ENCODE measurements around the gene ADAMTS14.

ADAMTS14 gene

GRCh38 chr10:70743879-70744278 is 71.6 kb downstream of the ADAMTS14 start:
- TF ChIP-seq HDGF (IDR thresholded peaks at IDR 0.05; ENCODE audit: borderline replicate concordance) (no peak), PKNOX1 (IDR thresholded peaks at IDR 0.05) (no peak), FOXA1 (IDR thresholded peaks at IDR 0.05) (no peak), BHLHE40 (IDR thresholded peaks at IDR 0.05; ENCODE audit: borderline replicate concordance) (no peak), ELF4 (IDR thresholded peaks at IDR 0.05) (no peak), ARNT (IDR thresholded peaks at IDR 0.05) (no peak), ZNF384 (IDR thresholded peaks at IDR 0.05) (no peak), SUZ12 (IDR thresholded peaks at IDR 0.05) (no peak), TARDBP (IDR thresholded peaks at IDR 0.05) (no peak), FOXK2 (IDR thresholded peaks at IDR 0.05) (no peak), LEF1 (IDR thresholded peaks at IDR 0.05; ENCODE audit: borderline replicate concordance) (no peak), SP1 (IDR thresholded peaks at IDR 0.05) (no peak), CTBP1 (IDR thresholded peaks at IDR 0.05; ENCODE audit: borderline replicate concordance) (no peak), FOXM1 (IDR thresholded peaks at IDR 0.05; ENCODE audit: borderline replicate concordance) (no peak), NFRKB (IDR thresholded peaks at IDR 0.05) (no peak), L3MBTL2 (conservative IDR thresholded peaks at IDR 0.05) (no peak)
- POLR2A ChIA-PET: no interaction called here
- no peak for DNase-seq (ENCODE audit: extremely low spot score)
- CTCF ChIA-PET: interaction anchor here (0.6 kb wide), 1 partner anchor 23 kb away, joined by 3 read pairs; no protein-coding TSS in a partner anchor

GRCh38 chr10:70744617-70745143 is 72.4 kb downstream of the ADAMTS14 start:
- ChIA-PET POLR2A (interaction anchor here (0.6 kb wide), 1 partner anchor 138 kb away, joined by 3 read pairs; no protein-coding TSS in a partner anchor), CTCF (no interaction called here)
- TF ChIP-seq TARDBP (IDR thresholded peaks at IDR 0.05): no peak
- TF ChIP-seq BHLHE40 (IDR thresholded peaks at IDR 0.05; ENCODE audit: borderline replicate concordance): no peak
- no peak for TF ChIP-seq ARNT (IDR thresholded peaks at IDR 0.05)
- TF ChIP-seq ZNF384 (IDR thresholded peaks at IDR 0.05): no peak
- no peak for TF ChIP-seq L3MBTL2 (conservative IDR thresholded peaks at IDR 0.05)
- no peak for TF ChIP-seq CTBP1 (IDR thresholded peaks at IDR 0.05; ENCODE audit: borderline replicate concordance)
- DNase-seq (ENCODE audit: extremely low spot score): no peak

GRCh38 chr10:70745555-70745954 is 73.2 kb downstream of the ADAMTS14 start:
- DNase-seq (ENCODE audit: extremely low spot score): no peak
- ChIA-PET CTCF (no interaction called here), POLR2A (no interaction called here)
- TF ChIP-seq NFRKB (IDR thresholded peaks at IDR 0.05) (no peak), ELF4 (IDR thresholded peaks at IDR 0.05) (no peak), BHLHE40 (IDR thresholded peaks at IDR 0.05; ENCODE audit: borderline replicate concordance) (no peak), FOXM1 (IDR thresholded peaks at IDR 0.05; ENCODE audit: borderline replicate concordance) (no peak), SUZ12 (IDR thresholded peaks at IDR 0.05) (no peak), SP1 (IDR thresholded peaks at IDR 0.05) (no peak), LEF1 (IDR thresholded peaks at IDR 0.05; ENCODE audit: borderline replicate concordance) (no peak), FOXK2 (IDR thresholded peaks at IDR 0.05) (no peak), TARDBP (IDR thresholded peaks at IDR 0.05) (no peak), HDGF (IDR thresholded peaks at IDR 0.05; ENCODE audit: borderline replicate concordance) (no peak), PKNOX1 (IDR thresholded peaks at IDR 0.05) (no peak), FOXA1 (IDR thresholded peaks at IDR 0.05) (no peak)

GRCh38 chr10:70747192-70747965 is 75.1 kb downstream of the ADAMTS14 start:
- ChIA-PET POLR2A (no interaction called here), CTCF (no interaction called here)
- TF ChIP-seq SUZ12 (IDR thresholded peaks at IDR 0.05) (no peak), FOXK2 (IDR thresholded peaks at IDR 0.05) (no peak), FOXA1 (IDR thresholded peaks at IDR 0.05) (no peak), NFRKB (IDR thresholded peaks at IDR 0.05) (no peak), SP1 (IDR thresholded peaks at IDR 0.05) (no peak), L3MBTL2 (conservative IDR thresholded peaks at IDR 0.05) (no peak), HDGF (IDR thresholded peaks at IDR 0.05; ENCODE audit: borderline replicate concordance) (no peak), ARNT (IDR thresholded peaks at IDR 0.05) (no peak), LEF1 (IDR thresholded peaks at IDR 0.05; ENCODE audit: borderline replicate concordance) (no peak), ELF4 (IDR thresholded peaks at IDR 0.05) (no peak), CTBP1 (IDR thresholded peaks at IDR 0.05; ENCODE audit: borderline replicate concordance) (no peak), ZNF384 (IDR thresholded peaks at IDR 0.05) (no peak), TARDBP (IDR thresholded peaks at IDR 0.05) (no peak)
- DNase-seq (ENCODE audit: extremely low spot score): no peak

GRCh38 chr10:70748305-70748704 is 76.0 kb downstream of the ADAMTS14 start:
- CTCF ChIA-PET: no interaction called here
- POLR2A ChIA-PET: no interaction called here
- TF ChIP-seq LEF1 (IDR thresholded peaks at IDR 0.05; ENCODE audit: borderline replicate concordance): no peak
- TF ChIP-seq PKNOX1 (IDR thresholded peaks at IDR 0.05): no peak
- no peak for TF ChIP-seq HDGF (IDR thresholded peaks at IDR 0.05; ENCODE audit: borderline replicate concordance)
- no peak for TF ChIP-seq ELF4 (IDR thresholded peaks at IDR 0.05)
- TF ChIP-seq NFRKB (IDR thresholded peaks at IDR 0.05): no peak
- TF ChIP-seq ARNT (IDR thresholded peaks at IDR 0.05): no peak
- no peak for TF ChIP-seq FOXM1 (IDR thresholded peaks at IDR 0.05; ENCODE audit: borderline replicate concordance)
- TF ChIP-seq BHLHE40 (IDR thresholded peaks at IDR 0.05; ENCODE audit: borderline replicate concordance): no peak
- TF ChIP-seq ZNF384 (IDR thresholded peaks at IDR 0.05): no peak
- TF ChIP-seq TARDBP (IDR thresholded peaks at IDR 0.05): no peak
- TF ChIP-seq FOXK2 (IDR thresholded peaks at IDR 0.05): no peak
- TF ChIP-seq SP1 (IDR thresholded peaks at IDR 0.05): no peak
- no peak for TF ChIP-seq FOXA1 (IDR thresholded peaks at IDR 0.05)
- TF ChIP-seq SUZ12 (IDR thresholded peaks at IDR 0.05): no peak
- TF ChIP-seq CTBP1 (IDR thresholded peaks at IDR 0.05; ENCODE audit: borderline replicate concordance): no peak
- TF ChIP-seq L3MBTL2 (conservative IDR thresholded peaks at IDR 0.05): no peak
- no peak for DNase-seq (ENCODE audit: extremely low spot score)

Data from HEK293T (cell line).